HepG2 (cell line): ENCODE data around the gene ERCC6. TPM values are rescaled to one million over a fixed set of nuclear protein-coding genes. Genes with fewer than 3 reads are reported as not detected.

ENCODE experiments used
- BHLHE40 ChIP-seq: IDR thresholded peaks from 2 replicates; pipeline ENCODE4 v1.6.1; 2011; ENCODE audit warnings: low read length, improper control_type of control experiment
- HNRNPH1 ChIP-seq: fragments of 200-400 bp; formaldehyde crosslinking; optimal IDR thresholded peaks from 2 replicates; pipeline ENCODE3; 2017; ENCODE audit warnings: mild to moderate bottlenecking, low read depth, low read length
- HOXA5 ChIP-seq: sonication (generic); formaldehyde crosslinking; IDR thresholded peaks from 2 replicates; pipeline ENCODE4 v1.4.0; 2020; ENCODE audit warnings: missing genetic modification reagents
- IRX3 ChIP-seq: sonication (generic); formaldehyde crosslinking; IDR thresholded peaks from 2 replicates; pipeline ENCODE4 v1.8.1; 2023; ENCODE audit warnings: mild to moderate bottlenecking, low read depth, missing genetic modification reagents, borderline replicate concordance
- SOX6 ChIP-seq, 2 experiments: fragments of 450-650 bp in 1 of 2; sonication (generic) in 1 of 2; formaldehyde crosslinking in 1 of 2; IDR thresholded peaks; 2 replicates each; pipeline versions ENCODE4 v1.4.0 to v1.6.1; 2017 to 2020; ENCODE audit warnings: antibody characterized with exemption in 1 of 2, mild to moderate bottlenecking in 1 of 2, missing genetic modification reagents in 1 of 2
- ZNF136 ChIP-seq: sonication (generic); formaldehyde crosslinking; IDR thresholded peaks from 2 replicates; pipeline ENCODE4 v1.8.1; 2022; ENCODE audit warnings: low read depth, mild to moderate bottlenecking, moderate library complexity, missing genetic modification reagents
- ZNF160 ChIP-seq: sonication (generic); formaldehyde crosslinking; IDR thresholded peaks from 2 replicates; pipeline ENCODE4 v1.8.0; 2022; ENCODE audit warnings: mild to moderate bottlenecking, inconsistent platforms, missing genetic modification reagents
- polyA plus RNA-seq, 8 experiments: library from polyadenylated mRNA; depleted of rRNA in 3 of 8; stranded (reverse) in 7 of 8; unstranded in 1 of 8; fragments of >200 nt; fragmentation: Illumina TruSeq in 4 of 8; extraction: Trizol in 4 of 8; gene quantifications; 2 replicates each; pipeline versions ENCODE4 v1.2.1 to v1.2.3, GENCODE V29; 2011 to 2016; ENCODE audit warnings: low read depth in 4 of 8, missing spikeins in 1 of 8, mixed read lengths in 1 of 8; ENCODE audit not compliant: insufficient read depth in 1 of 8
- total RNA-seq, 5 experiments: library from RNA; depleted of rRNA; stranded (reverse); fragments of >200 nt; fragmentation: Illumina TruSeq; extraction: Trizol; gene quantifications; 2 replicates each; pipeline ENCODE4 v1.2.3, GENCODE V29; 2016; ENCODE audit warnings: low read depth in 1 of 5
- TF ChIP-seq, protein P1 (sequence below): sonication (generic); formaldehyde crosslinking; IDR thresholded peaks from 2 replicates; pipeline ENCODE4 v1.4.0; 2020; ENCODE audit warnings: mild to moderate bottlenecking, missing genetic modification reagents
- TF ChIP-seq, protein P2 (sequence below): sonication (generic); formaldehyde crosslinking; IDR thresholded peaks from 2 replicates; pipeline ENCODE4 v1.5.0; 2020; ENCODE audit warnings: mild to moderate bottlenecking, missing genetic modification reagents, borderline replicate concordance
- TF ChIP-seq, protein P3 (sequence below): sonication (generic); formaldehyde crosslinking; IDR thresholded peaks from one replicate; pipeline ENCODE4 v1.5.1; 2020; ENCODE audit warnings: mild to moderate bottlenecking, missing genetic modification reagents; ENCODE audit errors: not compliant biosample characterization

ERCC6 gene
- total and polyA plus RNA-seq, 2 of the 13 experiments (the other 11 are each of a cell fraction or from before 2014, with no cell fraction given) = 5.1 to 9.8 TPM

- TF ChIP-seq, protein P1, sequence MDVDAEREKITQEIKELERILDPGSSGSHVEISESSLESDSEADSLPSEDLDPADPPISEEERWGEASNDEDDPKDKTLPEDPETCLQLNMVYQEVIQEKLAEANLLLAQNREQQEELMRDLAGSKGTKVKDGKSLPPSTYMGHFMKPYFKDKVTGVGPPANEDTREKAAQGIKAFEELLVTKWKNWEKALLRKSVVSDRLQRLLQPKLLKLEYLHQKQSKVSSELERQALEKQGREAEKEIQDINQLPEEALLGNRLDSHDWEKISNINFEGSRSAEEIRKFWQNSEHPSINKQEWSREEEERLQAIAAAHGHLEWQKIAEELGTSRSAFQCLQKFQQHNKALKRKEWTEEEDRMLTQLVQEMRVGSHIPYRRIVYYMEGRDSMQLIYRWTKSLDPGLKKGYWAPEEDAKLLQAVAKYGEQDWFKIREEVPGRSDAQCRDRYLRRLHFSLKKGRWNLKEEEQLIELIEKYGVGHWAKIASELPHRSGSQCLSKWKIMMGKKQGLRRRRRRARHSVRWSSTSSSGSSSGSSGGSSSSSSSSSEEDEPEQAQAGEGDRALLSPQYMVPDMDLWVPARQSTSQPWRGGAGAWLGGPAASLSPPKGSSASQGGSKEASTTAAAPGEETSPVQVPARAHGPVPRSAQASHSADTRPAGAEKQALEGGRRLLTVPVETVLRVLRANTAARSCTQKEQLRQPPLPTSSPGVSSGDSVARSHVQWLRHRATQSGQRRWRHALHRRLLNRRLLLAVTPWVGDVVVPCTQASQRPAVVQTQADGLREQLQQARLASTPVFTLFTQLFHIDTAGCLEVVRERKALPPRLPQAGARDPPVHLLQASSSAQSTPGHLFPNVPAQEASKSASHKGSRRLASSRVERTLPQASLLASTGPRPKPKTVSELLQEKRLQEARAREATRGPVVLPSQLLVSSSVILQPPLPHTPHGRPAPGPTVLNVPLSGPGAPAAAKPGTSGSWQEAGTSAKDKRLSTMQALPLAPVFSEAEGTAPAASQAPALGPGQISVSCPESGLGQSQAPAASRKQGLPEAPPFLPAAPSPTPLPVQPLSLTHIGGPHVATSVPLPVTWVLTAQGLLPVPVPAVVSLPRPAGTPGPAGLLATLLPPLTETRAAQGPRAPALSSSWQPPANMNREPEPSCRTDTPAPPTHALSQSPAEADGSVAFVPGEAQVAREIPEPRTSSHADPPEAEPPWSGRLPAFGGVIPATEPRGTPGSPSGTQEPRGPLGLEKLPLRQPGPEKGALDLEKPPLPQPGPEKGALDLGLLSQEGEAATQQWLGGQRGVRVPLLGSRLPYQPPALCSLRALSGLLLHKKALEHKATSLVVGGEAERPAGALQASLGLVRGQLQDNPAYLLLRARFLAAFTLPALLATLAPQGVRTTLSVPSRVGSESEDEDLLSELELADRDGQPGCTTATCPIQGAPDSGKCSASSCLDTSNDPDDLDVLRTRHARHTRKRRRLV (CRISPR knock-in tag) = no peak
- TF ChIP-seq SOX6 (IDR thresholded peaks at IDR 0.05) (no peak), SOX6 (CRISPR knock-in tag; IDR thresholded peaks at IDR 0.05) (no peak), ZNF160 (no peak), IRX3 (no peak), BHLHE40 (no peak), ZNF136 (no peak), HOXA5 (CRISPR knock-in tag) (no peak), HNRNPH1 (no peak)
- TF ChIP-seq, protein P2, sequence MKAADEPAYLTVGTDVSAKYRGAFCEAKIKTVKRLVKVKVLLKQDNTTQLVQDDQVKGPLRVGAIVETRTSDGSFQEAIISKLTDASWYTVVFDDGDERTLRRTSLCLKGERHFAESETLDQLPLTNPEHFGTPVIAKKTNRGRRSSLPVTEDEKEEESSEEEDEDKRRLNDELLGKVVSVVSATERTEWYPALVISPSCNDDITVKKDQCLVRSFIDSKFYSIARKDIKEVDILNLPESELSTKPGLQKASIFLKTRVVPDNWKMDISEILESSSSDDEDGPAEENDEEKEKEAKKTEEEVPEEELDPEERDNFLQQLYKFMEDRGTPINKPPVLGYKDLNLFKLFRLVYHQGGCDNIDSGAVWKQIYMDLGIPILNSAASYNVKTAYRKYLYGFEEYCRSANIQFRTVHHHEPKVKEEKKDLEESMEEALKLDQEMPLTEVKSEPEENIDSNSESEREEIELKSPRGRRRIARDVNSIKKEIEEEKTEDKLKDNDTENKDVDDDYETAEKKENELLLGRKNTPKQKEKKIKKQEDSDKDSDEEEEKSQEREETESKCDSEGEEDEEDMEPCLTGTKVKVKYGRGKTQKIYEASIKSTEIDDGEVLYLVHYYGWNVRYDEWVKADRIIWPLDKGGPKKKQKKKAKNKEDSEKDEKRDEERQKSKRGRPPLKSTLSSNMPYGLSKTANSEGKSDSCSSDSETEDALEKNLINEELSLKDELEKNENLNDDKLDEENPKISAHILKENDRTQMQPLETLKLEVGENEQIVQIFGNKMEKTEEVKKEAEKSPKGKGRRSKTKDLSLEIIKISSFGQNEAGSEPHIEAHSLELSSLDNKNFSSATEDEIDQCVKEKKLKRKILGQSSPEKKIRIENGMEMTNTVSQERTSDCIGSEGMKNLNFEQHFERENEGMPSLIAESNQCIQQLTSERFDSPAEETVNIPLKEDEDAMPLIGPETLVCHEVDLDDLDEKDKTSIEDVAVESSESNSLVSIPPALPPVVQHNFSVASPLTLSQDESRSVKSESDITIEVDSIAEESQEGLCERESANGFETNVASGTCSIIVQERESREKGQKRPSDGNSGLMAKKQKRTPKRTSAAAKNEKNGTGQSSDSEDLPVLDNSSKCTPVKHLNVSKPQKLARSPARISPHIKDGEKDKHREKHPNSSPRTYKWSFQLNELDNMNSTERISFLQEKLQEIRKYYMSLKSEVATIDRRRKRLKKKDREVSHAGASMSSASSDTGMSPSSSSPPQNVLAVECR (CRISPR knock-in tag) = no peak
- TF ChIP-seq, protein P3, sequence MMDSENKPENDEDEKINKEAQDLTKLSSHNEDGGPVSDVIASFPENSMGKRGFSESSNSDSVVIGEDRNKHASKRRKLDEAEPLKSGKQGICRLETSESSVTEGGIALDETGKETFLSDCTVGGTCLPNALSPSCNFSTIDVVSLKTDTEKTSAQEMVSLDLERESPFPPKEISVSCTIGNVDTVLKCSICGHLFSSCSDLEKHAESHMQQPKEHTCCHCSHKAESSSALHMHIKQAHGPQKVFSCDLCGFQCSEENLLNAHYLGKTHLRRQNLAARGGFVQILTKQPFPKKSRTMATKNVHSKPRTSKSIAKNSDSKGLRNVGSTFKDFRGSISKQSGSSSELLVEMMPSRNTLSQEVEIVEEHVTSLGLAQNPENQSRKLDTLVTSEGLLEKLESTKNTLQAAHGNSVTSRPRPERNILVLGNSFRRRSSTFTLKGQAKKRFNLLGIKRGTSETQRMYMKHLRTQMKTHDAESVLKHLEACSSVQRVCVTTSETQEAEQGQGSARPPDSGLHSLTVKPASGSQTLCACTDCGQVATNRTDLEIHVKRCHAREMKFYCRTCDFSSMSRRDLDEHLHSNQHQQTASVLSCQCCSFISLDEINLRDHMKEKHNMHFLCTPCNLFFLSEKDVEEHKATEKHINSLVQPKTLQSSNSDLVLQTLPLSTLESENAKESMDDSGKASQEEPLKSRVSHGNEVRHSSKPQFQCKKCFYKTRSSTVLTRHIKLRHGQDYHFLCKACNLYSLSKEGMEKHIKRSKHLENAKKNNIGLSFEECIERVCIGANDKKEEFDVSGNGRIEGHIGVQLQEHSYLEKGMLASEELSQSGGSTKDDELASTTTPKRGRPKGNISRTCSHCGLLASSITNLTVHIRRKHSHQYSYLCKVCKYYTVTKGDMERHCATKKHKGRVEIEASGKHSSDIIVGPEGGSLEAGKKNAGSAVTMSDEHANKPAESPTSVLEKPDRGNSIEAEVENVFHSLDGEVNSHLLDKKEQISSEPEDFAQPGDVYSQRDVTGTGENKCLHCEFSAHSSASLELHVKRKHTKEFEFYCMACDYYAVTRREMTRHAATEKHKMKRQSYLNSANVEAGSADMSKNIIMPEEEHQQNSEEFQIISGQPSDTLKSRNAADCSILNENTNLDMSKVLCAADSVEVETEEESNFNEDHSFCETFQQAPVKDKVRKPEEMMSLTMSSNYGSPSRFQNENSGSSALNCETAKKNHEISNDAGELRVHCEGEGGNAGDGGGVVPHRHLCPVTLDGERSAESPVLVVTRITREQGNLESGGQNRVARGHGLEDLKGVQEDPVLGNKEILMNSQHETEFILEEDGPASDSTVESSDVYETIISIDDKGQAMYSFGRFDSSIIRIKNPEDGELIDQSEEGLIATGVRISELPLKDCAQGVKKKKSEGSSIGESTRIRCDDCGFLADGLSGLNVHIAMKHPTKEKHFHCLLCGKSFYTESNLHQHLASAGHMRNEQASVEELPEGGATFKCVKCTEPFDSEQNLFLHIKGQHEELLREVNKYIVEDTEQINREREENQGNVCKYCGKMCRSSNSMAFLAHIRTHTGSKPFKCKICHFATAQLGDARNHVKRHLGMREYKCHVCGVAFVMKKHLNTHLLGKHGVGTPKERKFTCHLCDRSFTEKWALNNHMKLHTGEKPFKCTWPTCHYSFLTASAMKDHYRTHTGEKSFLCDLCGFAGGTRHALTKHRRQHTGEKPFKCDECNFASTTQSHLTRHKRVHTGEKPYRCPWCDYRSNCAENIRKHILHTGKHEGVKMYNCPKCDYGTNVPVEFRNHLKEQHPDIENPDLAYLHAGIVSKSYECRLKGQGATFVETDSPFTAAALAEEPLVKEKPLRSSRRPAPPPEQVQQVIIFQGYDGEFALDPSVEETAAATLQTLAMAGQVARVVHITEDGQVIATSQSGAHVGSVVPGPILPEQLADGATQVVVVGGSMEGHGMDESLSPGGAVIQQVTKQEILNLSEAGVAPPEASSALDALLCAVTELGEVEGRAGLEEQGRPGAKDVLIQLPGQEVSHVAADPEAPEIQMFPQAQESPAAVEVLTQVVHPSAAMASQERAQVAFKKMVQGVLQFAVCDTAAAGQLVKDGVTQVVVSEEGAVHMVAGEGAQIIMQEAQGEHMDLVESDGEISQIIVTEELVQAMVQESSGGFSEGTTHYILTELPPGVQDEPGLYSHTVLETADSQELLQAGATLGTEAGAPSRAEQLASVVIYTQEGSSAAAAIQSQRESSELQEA (CRISPR knock-in tag) = no peak
Observed at GRCh38 chr10:49540056-49540797, 1.3 kb upstream of the ERCC6 start (continued).
